ENCODE data around the gene KLHDC1. TPM values are rescaled to one million over a fixed set of nuclear protein-coding genes. Genes with fewer than 3 reads are reported as not detected.

KLHDC1 gene
- total and polyA plus RNA-seq, 9 donors: 6.7 to 22.9 (median 16.8) TPM

DNA sequence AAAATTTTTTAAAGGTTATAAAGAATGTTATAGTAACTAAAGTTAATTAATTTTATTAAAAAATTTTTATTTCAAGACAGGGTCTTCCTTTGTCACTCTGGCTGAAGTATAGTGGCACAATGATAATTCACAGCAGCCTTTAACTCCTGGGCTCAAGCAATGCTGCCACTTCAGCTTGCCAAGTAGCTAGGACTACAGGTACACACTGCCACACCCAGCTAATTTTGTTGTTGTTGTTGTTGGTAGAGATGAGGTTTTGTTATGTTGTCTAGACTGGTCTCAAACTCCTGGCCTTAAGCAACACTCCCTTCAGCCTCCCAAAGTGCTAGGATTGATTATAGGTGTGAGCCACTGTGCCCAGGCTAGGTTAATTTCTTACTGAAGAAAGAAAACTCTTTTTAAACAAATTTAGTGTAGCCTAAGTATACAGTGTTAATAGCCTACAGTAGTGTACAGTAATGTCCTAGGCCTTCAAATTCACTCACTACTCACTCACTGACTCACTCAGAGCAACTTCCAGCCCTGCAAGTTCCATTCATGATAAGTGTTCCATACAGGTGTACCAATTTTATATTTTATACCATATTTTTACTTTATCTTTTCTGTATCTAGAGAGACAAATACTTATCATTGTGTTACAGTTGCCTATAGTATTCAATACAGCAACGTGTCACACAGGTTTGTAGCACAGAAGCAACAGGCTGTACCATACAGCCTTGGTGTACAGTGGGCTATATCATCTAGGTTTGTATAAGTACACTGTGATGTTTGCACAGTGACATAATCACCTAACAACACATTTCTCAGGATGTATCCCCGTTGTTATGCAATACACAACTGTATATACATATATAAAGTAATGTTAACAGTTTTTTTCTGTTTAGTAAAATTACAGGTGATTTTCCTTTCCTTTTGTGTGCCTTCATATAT, 33.1 kb upstream of the KLHDC1 start:
- H3K27me3 ChIP-seq: no peaks in the 10 kb centered on the region
- no peak overlapping the region for H3K4me3 ChIP-seq
- WGBS, 3 donors: 88 to 93% (median 90%) methylated on average over 2 of the region's 2 CpGs
- no peaks in the 10 kb centered on the region for H3K4me1 ChIP-seq (ENCODE audit: insufficient read depth)
- intact Hi-C loops (cut with DNase I): no loop called here
- TF ChIP-seq EP300 (IDR thresholded peaks at IDR 0.05) (no peak), POLR2A (IDR thresholded peaks at IDR 0.05) (no peak), CTCF (IDR thresholded peaks at IDR 0.05) (no peak)
- no peak overlapping the region for H3K27ac ChIP-seq
- no peaks in the 10 kb centered on the region for H3K9me3 ChIP-seq
- no peak for DNase-seq
- no peaks in the 10 kb centered on the region for H3K36me3 ChIP-seq

- Histone ChIP-seq H3K4me3 (no peak overlapping the region), H3K27ac (no peak overlapping the region), H3K27me3 (no peaks in the 10 kb centered on the region), H3K9me3 (no peaks in the 10 kb centered on the region), H3K4me1 (ENCODE audit: insufficient read depth) (no peaks in the 10 kb centered on the region), H3K36me3 (no peaks in the 10 kb centered on the region)
- DNase-seq: no peak
- TF ChIP-seq CTCF (IDR thresholded peaks at IDR 0.05): no peak
- TF ChIP-seq EP300 (IDR thresholded peaks at IDR 0.05): no peak
- TF ChIP-seq POLR2A (IDR thresholded peaks at IDR 0.05): no peak
- intact Hi-C loops (cut with DNase I): no loop called here
Observed at GRCh38 chr14:49670475-49670874, 22.4 kb upstream of the KLHDC1 start.

GRCh38 chr14:49673586-49673985, 19.3 kb upstream of the KLHDC1 start:
- no peak for TF ChIP-seq CTCF (IDR thresholded peaks at IDR 0.05)
- no peak for TF ChIP-seq POLR2A (IDR thresholded peaks at IDR 0.05)
- no peak for TF ChIP-seq EP300 (IDR thresholded peaks at IDR 0.05)
- no peak for DNase-seq
- 94 to 98% (median 96%) methylated on average over 2 of the region's 2 CpGs for WGBS, 3 donors

GRCh38 chr14:49677643-49678042, 15.3 kb upstream of the KLHDC1 start:
- H3K4me3 ChIP-seq: no peak overlapping the region
- no peaks in the 10 kb centered on the region for H3K9me3 ChIP-seq
- 93 to 97% (median 96%) methylated on average over 4 of the region's 4 CpGs for WGBS, 3 donors
- H3K27ac ChIP-seq: no peak overlapping the region
- DNase-seq: no peak
- intact Hi-C loops (cut with DNase I): no loop called here
- no peak for TF ChIP-seq EP300 (IDR thresholded peaks at IDR 0.05)
- TF ChIP-seq POLR2A (IDR thresholded peaks at IDR 0.05): no peak
- TF ChIP-seq CTCF (IDR thresholded peaks at IDR 0.05): no peak
- H3K4me1 ChIP-seq (ENCODE audit: insufficient read depth): no peaks in the 10 kb centered on the region
- no peaks in the 10 kb centered on the region for H3K27me3 ChIP-seq
- H3K36me3 ChIP-seq: no peaks in the 10 kb centered on the region

More at GRCh38 chr14:49673586-49673985, 19.3 kb upstream of the KLHDC1 start:
- no peak overlapping the region for H3K4me3 ChIP-seq
- H3K4me1 ChIP-seq (ENCODE audit: insufficient read depth): no peaks in the 10 kb centered on the region
- no peak overlapping the region for H3K27ac ChIP-seq
- no peaks in the 10 kb centered on the region for H3K36me3 ChIP-seq
- no peaks in the 10 kb centered on the region for H3K27me3 ChIP-seq
- intact Hi-C loops (cut with DNase I): no loop called here
- no peaks in the 10 kb centered on the region for H3K9me3 ChIP-seq
